Spinal cord (tissue), 10 donors: ENCODE data around the gene COL8A2. TPM values are rescaled to one million over a fixed set of nuclear protein-coding genes. Genes with fewer than 3 reads are reported as not detected.

Experiments
- DNase-seq, 6 donors: peaks; one replicate each; pipeline versions ENCODE4 v3.0.0 to v3.0.0-alpha.2; 2013 to 2015; ENCODE audit warnings: low spot score in 6 of 6, low read depth in 4 of 6
- H3K27ac ChIP-seq: one replicate; pipeline ENCODE4 v1.5.1; 2013; ENCODE audit warnings: low read depth, low read length, control low read depth
- H3K27me3 ChIP-seq: one replicate; pipeline ENCODE4 v1.6.1; 2013; ENCODE audit warnings: low read length; ENCODE audit not compliant: control insufficient read depth, insufficient read depth
- H3K36me3 ChIP-seq: one replicate; pipeline ENCODE4 v1.6.1; 2013; ENCODE audit warnings: low read length; ENCODE audit not compliant: control insufficient read depth, insufficient read depth
- H3K4me1 ChIP-seq: one replicate; pipeline ENCODE4 v1.6.1; 2013; ENCODE audit warnings: low read length; ENCODE audit not compliant: control insufficient read depth, insufficient read depth
- H3K4me3 ChIP-seq: one replicate; pipeline ENCODE4 v1.5.1; 2013; ENCODE audit warnings: low read depth, low read length, control low read depth
- H3K9me3 ChIP-seq: one replicate; pipeline ENCODE4 v1.6.1; 2013; ENCODE audit warnings: low read length; ENCODE audit not compliant: control insufficient read depth, insufficient read depth
- WGBS: methylation state at CpG from one replicate; pipeline ENCODE4 v1.1.5; 2013; ENCODE audit warnings: missing lambda C conversion rate; ENCODE audit not compliant: insufficient coverage; 5-methylcytosine and 5-hydroxymethylcytosine counted together
- long read RNA-seq, 4 donors: transcript quantifications; one replicate each; lab custom pipeline, GENCODE V29; 2026
- polyA plus RNA-seq, 2 donors: library from polyadenylated mRNA; unstranded; fragments of 120-200 nt; gene quantifications; one replicate each; pipeline ENCODE4 v1.2.1, GENCODE V29; 2013; ENCODE audit not compliant: insufficient read length in 2 of 2
- total RNA-seq, 2 donors: library from RNA; depleted of rRNA in 1 of 2; stranded (reverse); fragments of 120-200 nt in 1 of 2; fragments of >200 nt in 1 of 2; gene quantifications; one replicate each; pipeline versions ENCODE4 v1.2.3 to v1.2.4, GENCODE V29; 2013 to 2014
- donor health status: healthy.

COL8A2 gene
- 10 to 100 TPM; 15.1 to 32.6 TPM for total RNA-seq
- polyA plus RNA-seq = 1 to 10 TPM; 3.2 to 7.9 TPM
- long read RNA-seq, donor 1, full-length matches to known transcripts = 3 of 3 reads
- long read RNA-seq, donor 1, partial matches to known transcripts = 0 of 3 reads
- long read RNA-seq, donor 1, other reads (novel, unspliced or antisense) = 0 of 3 reads
- long read RNA-seq, donor 2 = 0 reads
- long read RNA-seq, donor 3 = 0 reads
- long read RNA-seq, donor 4, partial matches to known transcripts = 102 of 102 reads
- long read RNA-seq, donor 4, other reads (novel, unspliced or antisense) = 0 of 102 reads

- Histone ChIP-seq H3K4me3 (peak within 1 kb of the TSS; percentile 21), H3K27me3 (peaks cover 30% of the 10 kb centered on the region), H3K4me1 (peaks cover 25% of the 10 kb centered on the region), H3K9me3 (no peaks in the 10 kb centered on the region), H3K36me3 (no peaks in the 10 kb centered on the region), H3K27ac (peak within 1 kb of the TSS; percentile 52)
- DNase-seq = no peak
- 8% methylated on average over 76 of the region's 77 CpGs for WGBS
These were observed at the start of gene COL8A2 for GRCh38 chr1:36125129-36125991. TSS of gene COL8A2 (minus strand) at chr1:36125222. CDS start at chr1:36100242, 24,980 bp downstream.

GRCh38 chr1:36174713-36175112 lies 49.7 kb upstream of the COL8A2 start:
- WGBS = 61% methylated on average over 11 of the region's 11 CpGs
- no peak overlapping the region for H3K27ac ChIP-seq
- peaks cover 92% of the 10 kb centered on the region for H3K36me3 ChIP-seq
- H3K4me3 ChIP-seq = no peak overlapping the region
- no peaks in the 10 kb centered on the region for H3K27me3 ChIP-seq
- peaks cover 14% of the 10 kb centered on the region for H3K4me1 ChIP-seq
- H3K9me3 ChIP-seq = no peaks in the 10 kb centered on the region
- no peak for DNase-seq

GRCh38 chr1:36172983-36173382 lies 48.0 kb upstream of the COL8A2 start:
- no peak for DNase-seq
- Histone ChIP-seq H3K4me3 (no peak overlapping the region), H3K36me3 (peaks cover 79% of the 10 kb centered on the region), H3K9me3 (no peaks in the 10 kb centered on the region), H3K4me1 (peaks cover 14% of the 10 kb centered on the region), H3K27ac (no peak overlapping the region), H3K27me3 (no peaks in the 10 kb centered on the region)
- WGBS = 92% methylated on average over 2 of the region's 2 CpGs

GRCh38 chr1:36172017-36172747 lies 47.2 kb upstream of the COL8A2 start:
- Histone ChIP-seq H3K27ac (no peak overlapping the region), H3K36me3 (peaks cover 78% of the 10 kb centered on the region), H3K4me3 (no peak overlapping the region), H3K4me1 (peaks cover 14% of the 10 kb centered on the region), H3K27me3 (no peaks in the 10 kb centered on the region), H3K9me3 (no peaks in the 10 kb centered on the region)
- WGBS = 98% methylated on average over 20 of the region's 21 CpGs
- DNase-seq = no peak

- DNase-seq = no peak
- Histone ChIP-seq H3K27ac (no peak overlapping the region), H3K36me3 (peaks cover 66% of the 10 kb centered on the region), H3K27me3 (no peaks in the 10 kb centered on the region), H3K4me1 (peaks cover 12% of the 10 kb centered on the region), H3K9me3 (no peaks in the 10 kb centered on the region), H3K4me3 (no peak overlapping the region)
- 84% methylated on average over 8 of the region's 12 CpGs for WGBS
These were observed 45.8 kb upstream of the COL8A2 start for GRCh38 chr1:36170643-36171412.

- no peaks in the 10 kb centered on the region for H3K4me1 ChIP-seq
- no peak overlapping the region for H3K27ac ChIP-seq
- no peaks in the 10 kb centered on the region for H3K27me3 ChIP-seq
- 85% methylated on average over 1 of the region's 3 CpGs for WGBS
- DNase-seq = no peak
- no peak overlapping the region for H3K4me3 ChIP-seq
- peaks cover 47% of the 10 kb centered on the region for H3K36me3 ChIP-seq
- H3K9me3 ChIP-seq = no peaks in the 10 kb centered on the region
These were observed 43.5 kb upstream of the COL8A2 start for GRCh38 chr1:36168514-36168913.

GRCh38 chr1:36166938-36167905 lies 42.2 kb upstream of the COL8A2 start:
- Histone ChIP-seq H3K4me1 (peaks cover under 1% of the 10 kb centered on the region), H3K27me3 (no peaks in the 10 kb centered on the region), H3K4me3 (no peak overlapping the region), H3K27ac (no peak overlapping the region), H3K36me3 (peaks cover 38% of the 10 kb centered on the region), H3K9me3 (no peaks in the 10 kb centered on the region)
- WGBS = 85% methylated on average over 13 of the region's 15 CpGs
- DNase-seq = no peak

GRCh38 chr1:36166136-36166535 lies 41.1 kb upstream of the COL8A2 start:
- peaks cover 11% of the 10 kb centered on the region for H3K4me1 ChIP-seq
- H3K9me3 ChIP-seq = no peaks in the 10 kb centered on the region
- H3K27ac ChIP-seq = no peak overlapping the region
- peaks cover 36% of the 10 kb centered on the region for H3K36me3 ChIP-seq
- no peak overlapping the region for H3K4me3 ChIP-seq
- DNase-seq = no peak
- H3K27me3 ChIP-seq = no peaks in the 10 kb centered on the region
- WGBS = no CpG with 5 or more reads among the region's 4 CpGs
